Measurements from ENCODE around the gene ZNF275.
A peak's percentile ranks its signal among the peaks of the same experiment; 100 is the strongest.

Gene ZNF275

GRCh38 chrX:153397256-153397960 lies 63.5 kb downstream of the ZNF275 start:
- no peak for DNase-seq (ENCODE audit: low spot score)
- TF ChIP-seq, protein P1, sequence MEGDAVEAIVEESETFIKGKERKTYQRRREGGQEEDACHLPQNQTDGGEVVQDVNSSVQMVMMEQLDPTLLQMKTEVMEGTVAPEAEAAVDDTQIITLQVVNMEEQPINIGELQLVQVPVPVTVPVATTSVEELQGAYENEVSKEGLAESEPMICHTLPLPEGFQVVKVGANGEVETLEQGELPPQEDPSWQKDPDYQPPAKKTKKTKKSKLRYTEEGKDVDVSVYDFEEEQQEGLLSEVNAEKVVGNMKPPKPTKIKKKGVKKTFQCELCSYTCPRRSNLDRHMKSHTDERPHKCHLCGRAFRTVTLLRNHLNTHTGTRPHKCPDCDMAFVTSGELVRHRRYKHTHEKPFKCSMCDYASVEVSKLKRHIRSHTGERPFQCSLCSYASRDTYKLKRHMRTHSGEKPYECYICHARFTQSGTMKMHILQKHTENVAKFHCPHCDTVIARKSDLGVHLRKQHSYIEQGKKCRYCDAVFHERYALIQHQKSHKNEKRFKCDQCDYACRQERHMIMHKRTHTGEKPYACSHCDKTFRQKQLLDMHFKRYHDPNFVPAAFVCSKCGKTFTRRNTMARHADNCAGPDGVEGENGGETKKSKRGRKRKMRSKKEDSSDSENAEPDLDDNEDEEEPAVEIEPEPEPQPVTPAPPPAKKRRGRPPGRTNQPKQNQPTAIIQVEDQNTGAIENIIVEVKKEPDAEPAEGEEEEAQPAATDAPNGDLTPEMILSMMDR (IDR thresholded peaks at IDR 0.05; ENCODE audit: borderline replicate concordance, control extremely low read depth, extremely low read depth, insufficient read depth, missing control alignments) = no peak
- in situ Hi-C loops (cut with MboI; ENCODE audit: low sequenced_read_pairs, unreplicated experiment) = no loop called here

DNA sequence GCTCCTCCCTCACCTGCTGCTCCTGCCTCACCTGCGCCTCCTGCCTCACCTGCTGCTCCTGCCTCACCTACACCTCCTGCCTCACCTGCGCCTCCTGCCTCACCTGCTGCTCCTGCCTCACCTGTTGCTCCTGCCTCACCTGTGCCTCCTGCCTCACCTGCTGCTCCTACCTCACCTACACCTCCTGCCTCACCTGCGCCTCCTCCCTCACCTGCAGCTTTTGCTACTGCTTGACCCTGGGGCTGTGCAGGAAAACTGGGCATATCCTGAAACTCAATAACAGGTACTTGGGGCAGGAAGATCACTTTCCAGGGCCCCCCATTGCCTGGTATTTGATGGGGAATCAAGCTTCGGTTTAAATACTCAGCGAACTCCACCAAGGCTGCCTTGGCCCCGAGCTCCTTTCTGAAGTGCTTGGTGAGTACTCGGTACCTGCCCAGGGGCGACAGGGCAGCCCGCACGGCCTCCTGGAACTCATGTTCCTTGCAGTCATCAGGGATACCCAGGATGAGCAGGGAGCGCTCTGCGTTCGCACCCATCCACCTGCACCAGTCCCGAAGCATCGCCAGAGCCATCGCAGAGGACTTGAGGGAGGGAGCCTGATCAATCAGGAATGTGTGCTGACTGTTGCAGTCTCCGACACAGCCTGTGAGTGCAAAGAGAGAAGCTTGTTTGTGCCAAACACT lies 64.5 kb downstream of the ZNF275 start:
- TF ChIP-seq, protein P1 (IDR thresholded peaks at IDR 0.05; ENCODE audit: borderline replicate concordance, control extremely low read depth, extremely low read depth, insufficient read depth, missing control alignments) = no peak
- in situ Hi-C loops (cut with MboI; ENCODE audit: low sequenced_read_pairs, unreplicated experiment) = no loop called here
- DNase-seq (ENCODE audit: low spot score) = no peak

DNA sequence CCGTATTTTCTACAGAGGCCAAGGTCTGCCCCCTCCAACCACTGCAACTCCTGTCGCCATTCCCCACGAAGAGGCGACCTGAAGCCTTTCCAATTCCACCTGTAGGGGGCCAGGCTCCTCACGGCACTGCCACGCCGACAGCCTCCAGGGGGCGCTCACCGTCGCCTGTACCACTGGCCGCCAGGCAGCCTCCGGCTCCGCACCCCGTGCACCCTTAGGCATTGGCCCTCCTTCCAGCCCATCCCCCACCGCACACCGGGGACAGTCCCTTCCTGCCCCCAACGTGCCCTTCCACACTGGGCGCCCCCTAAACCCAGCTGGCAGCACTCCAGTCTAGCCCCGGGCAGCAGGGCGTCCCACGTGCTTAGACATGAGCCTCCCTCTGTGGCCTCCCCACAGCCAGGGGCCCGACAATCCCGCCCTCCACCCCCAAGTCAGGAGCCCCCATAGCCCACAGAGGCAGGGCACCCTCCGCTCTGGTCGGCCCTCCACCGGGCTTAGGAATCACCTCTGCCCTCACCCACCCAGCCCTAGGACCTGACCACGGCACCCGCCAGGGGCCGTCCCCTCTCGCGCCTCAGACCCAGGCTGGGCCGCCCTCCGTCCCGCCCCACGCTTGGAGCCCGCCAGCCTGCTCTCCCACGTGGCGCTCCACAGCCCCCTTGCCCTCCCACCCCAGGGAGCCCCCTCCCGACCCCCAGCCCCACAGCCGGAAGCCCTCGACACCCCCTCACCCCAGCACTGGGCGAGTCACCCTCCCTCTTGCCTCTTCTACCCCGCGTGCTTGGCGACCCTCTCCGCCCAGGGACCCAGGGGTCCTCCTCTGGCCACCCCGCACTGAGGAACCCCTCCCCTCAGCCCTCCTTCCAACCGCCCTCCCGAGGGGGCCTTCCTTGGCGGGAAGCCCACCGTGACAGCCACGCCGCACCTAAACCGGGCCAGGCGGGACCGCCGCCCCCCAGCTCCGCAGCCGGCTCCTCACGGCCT lies 66.5 kb downstream of the ZNF275 start:
- peak; percentile 85 for DNase-seq (ENCODE audit: low spot score)
- in situ Hi-C loops (cut with MboI; ENCODE audit: low sequenced_read_pairs, unreplicated experiment) = no loop called here
- TF ChIP-seq, protein P1 (IDR thresholded peaks at IDR 0.05; ENCODE audit: borderline replicate concordance, control extremely low read depth, extremely low read depth, insufficient read depth, missing control alignments) = peak; percentile 91

- TF ChIP-seq, protein P1 (IDR thresholded peaks at IDR 0.05; ENCODE audit: borderline replicate concordance, control extremely low read depth, extremely low read depth, insufficient read depth, missing control alignments) = no peak
- in situ Hi-C loops (cut with MboI; ENCODE audit: low sequenced_read_pairs, unreplicated experiment) = no loop called here
- no peak for DNase-seq (ENCODE audit: low spot score)
Observed at GRCh38 chrX:153401133-153401764, 67.3 kb downstream of the ZNF275 start, which contains the start of gene PNMA6E. PNMA6E (minus strand) TSS chrX:153401350; CDS start chrX:153398849, 2,501 bp downstream.
